ENCODE measurements around the gene OPALIN. TPM values are rescaled to one million over a fixed set of nuclear protein-coding genes. Genes with fewer than 3 reads are reported as not detected.

The OPALIN gene
- total RNA-seq, 2 donors from 2014 or later: not detected

DNA sequence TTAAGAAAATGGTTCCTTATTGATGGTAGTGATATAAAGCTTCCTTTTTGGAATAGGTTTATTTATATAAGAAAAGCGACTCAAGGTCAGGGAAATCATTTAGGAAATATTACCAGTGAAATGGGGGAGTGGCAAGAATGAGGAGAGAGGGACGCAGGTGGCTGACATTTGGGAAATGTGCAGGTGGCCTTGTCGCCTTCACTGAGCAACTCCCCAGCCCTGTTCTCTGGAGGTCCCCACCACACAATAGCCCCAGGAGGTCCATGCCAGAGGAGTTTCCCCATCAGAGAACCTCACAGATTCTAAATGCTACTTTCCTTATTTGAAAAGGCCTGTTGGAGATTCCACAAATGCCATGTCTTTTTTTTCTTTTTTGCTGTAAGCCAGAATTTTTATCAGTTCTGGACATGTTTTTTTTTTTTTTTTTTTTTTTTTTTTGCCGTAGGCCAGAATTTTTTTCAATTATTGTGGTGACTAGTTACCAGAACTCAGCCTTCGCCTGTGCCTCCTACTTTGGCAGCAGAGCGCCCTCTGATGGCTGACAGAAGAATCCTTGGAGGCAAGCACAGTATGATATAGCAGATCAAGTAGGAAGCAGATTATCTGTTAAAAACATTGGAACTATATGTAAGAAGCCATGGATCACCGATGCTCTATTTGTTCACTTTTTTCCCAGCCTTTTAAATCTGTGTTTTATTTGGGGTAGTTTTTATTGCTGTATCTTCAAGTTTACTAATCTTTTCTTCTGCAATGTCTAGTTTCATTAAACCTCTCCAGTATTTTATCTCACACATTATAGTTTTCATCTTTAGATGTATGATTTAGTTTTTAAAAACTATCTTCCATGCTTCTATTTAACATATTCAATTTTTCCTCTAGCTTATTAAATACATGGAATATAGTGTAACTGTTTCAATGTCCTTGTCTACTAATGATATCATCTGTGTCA lies 18.6 kb downstream of the OPALIN start:
- Mint-ChIP-seq H3K27ac (no peak overlapping the region), H3K9me3 (no peaks in the 10 kb centered on the region), H3K27me3 (peaks cover 28 to 33% of the 10 kb centered on the region in 2 donors), H3K4me1 (ENCODE audit: low read depth in 2 of 2) (no peaks in the 10 kb centered on the region), H3K4me3 (no peak overlapping the region), H3K36me3 (no peaks in the 10 kb centered on the region)
- ATAC-seq: peak in 1 of 2 donors; percentile 73
- DNase-seq (ENCODE audit: low spot score): no peak

DNA sequence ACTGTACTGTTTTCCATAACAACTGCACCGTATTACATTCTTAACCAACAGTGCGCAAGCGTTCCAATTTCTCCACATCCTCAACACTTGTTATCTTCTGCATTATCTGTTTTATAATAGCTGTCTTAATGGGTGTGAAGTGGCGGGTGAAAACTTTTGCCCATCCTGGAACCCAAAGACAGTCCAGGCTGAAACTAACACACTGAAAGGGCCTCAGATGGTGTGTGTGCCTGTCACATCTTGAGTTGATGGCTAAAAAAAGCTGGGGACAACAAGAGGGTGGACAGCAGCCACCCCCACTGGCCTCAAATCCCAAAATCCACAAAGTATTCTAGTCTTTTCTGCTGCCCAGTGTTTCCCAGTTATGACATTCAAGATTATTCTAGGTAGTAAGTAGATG lies 19.4 kb downstream of the OPALIN start:
- H3K4me3 Mint-ChIP-seq: no peak overlapping the region
- no peaks in the 10 kb centered on the region for H3K4me1 Mint-ChIP-seq (ENCODE audit: low read depth in 2 of 2)
- ATAC-seq: no peak
- no peaks in the 10 kb centered on the region for H3K36me3 Mint-ChIP-seq
- H3K27me3 Mint-ChIP-seq: peaks cover 31 to 34% of the 10 kb centered on the region in 2 donors
- no peak overlapping the region for H3K27ac Mint-ChIP-seq
- no peaks in the 10 kb centered on the region for H3K9me3 Mint-ChIP-seq
- no peak for DNase-seq (ENCODE audit: low spot score)

DNA sequence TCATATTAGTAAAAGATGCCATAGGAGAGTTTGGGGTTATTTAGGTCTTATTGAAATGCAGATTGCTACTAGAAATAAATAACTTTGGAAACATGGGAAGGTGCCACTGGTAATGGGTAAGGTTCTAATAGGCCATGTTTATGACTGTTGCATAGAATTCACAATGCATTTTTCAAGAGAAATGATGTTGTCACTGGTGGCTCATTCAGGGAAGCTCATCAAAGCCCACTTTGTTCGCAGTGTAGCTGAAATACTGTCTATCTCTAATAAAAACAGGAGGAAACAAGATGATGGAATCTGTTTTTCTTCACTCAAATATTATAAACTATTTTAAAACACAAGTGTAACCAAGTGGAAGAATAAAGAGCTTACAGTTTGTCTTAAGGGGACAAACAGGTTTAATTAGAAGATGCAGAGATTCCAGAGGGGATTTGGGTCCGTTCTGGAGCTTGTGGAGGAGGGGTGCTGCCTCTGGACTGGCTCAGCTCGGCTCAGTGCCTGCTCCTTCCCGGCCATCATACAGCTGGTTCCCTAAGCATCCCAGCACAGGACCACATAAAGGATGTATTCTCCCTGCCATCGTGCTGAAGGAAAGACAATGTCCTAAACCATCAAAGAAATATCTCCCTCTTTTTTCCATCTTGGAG lies 20.4 kb downstream of the OPALIN start:
- no peak overlapping the region for H3K27ac Mint-ChIP-seq
- peaks cover 25 to 32% of the 10 kb centered on the region in 2 donors for H3K27me3 Mint-ChIP-seq
- no peak overlapping the region for H3K4me3 Mint-ChIP-seq
- H3K9me3 Mint-ChIP-seq: no peaks in the 10 kb centered on the region
- ATAC-seq: no peak
- DNase-seq (ENCODE audit: low spot score): no peak
- no peaks in the 10 kb centered on the region for H3K36me3 Mint-ChIP-seq
- no peaks in the 10 kb centered on the region for H3K4me1 Mint-ChIP-seq (ENCODE audit: low read depth in 2 of 2)

DNA sequence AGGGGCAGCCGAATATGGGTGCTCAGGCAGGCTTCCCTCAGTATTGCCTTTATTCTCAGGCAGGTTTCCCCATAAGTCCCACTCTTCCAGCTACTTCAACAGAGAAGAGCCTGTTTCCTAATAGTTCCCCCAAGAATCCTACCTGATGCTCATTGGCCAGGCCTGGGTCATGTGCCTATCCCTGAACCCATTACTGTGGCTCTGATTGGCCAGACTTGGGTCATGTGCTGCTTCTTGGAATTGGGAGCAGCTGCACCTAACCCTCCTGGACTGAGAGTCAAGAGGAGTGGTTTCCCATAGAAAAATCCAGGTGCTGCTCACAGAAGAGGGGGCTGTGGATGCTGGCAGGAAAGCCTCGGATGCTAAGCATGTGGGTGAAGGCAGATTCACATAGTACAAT lies 21.7 kb downstream of the OPALIN start:
- ATAC-seq (peak in 1 of 2 donors; percentile 15), DNase-seq (ENCODE audit: low spot score) (no peak)
- Mint-ChIP-seq H3K4me1 (ENCODE audit: low read depth in 2 of 2) (no peaks in the 10 kb centered on the region), H3K4me3 (no peak overlapping the region), H3K27ac (no peak overlapping the region), H3K27me3 (peaks cover 18 to 31% of the 10 kb centered on the region in 2 donors), H3K9me3 (no peaks in the 10 kb centered on the region), H3K36me3 (no peaks in the 10 kb centered on the region)

DNA sequence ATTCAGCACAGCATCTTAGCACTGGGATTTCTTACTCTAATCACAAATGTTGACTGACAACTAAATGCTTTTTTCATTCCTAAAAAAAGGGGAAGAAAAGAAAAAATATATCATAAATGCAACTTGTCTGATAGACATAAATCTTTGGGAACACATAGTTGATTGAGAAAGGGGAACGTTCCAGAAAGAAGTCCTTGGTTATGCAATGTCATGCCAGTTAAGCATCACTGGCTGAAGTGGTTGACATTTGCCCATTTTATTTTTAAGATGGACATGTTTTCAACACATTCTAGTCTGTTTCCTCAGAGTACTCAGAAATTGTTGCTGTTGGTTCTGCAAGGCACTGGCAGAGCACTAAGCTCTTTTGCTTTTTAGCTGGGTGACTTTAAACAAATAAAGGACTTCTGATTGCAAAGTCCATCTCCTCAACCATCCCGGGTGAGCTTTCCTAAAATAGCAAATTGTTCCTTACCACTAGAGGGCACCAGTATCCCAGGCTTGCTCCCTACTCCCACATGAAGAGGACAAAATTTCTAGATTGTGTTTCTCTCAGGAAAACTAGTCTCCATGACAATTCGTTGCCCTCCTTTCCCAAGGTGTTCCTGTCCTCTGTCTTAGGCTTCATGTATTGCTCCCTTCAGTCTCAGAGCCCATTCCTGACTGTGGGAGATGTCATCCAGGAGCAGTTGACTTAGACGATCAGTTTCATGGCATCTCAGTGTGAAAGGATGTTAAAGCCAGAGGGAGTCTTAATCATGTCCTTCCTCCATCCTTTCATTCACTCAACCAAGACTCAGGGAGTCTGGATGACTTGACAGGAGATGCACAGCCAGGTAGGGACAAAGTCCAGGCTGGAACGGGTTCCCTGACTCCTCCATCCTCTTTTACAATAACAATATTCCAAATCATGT lies 23.9 kb downstream of the OPALIN start:
- H3K9me3 Mint-ChIP-seq: no peaks in the 10 kb centered on the region
- H3K4me3 Mint-ChIP-seq: no peak overlapping the region
- ATAC-seq (no peak), DNase-seq (ENCODE audit: low spot score) (no peak)
- no peaks in the 10 kb centered on the region for H3K36me3 Mint-ChIP-seq
- H3K27me3 Mint-ChIP-seq: peaks cover 25 to 31% of the 10 kb centered on the region in 2 donors
- no peak overlapping the region for H3K27ac Mint-ChIP-seq
- no peaks in the 10 kb centered on the region for H3K4me1 Mint-ChIP-seq (ENCODE audit: low read depth in 2 of 2)

DNA sequence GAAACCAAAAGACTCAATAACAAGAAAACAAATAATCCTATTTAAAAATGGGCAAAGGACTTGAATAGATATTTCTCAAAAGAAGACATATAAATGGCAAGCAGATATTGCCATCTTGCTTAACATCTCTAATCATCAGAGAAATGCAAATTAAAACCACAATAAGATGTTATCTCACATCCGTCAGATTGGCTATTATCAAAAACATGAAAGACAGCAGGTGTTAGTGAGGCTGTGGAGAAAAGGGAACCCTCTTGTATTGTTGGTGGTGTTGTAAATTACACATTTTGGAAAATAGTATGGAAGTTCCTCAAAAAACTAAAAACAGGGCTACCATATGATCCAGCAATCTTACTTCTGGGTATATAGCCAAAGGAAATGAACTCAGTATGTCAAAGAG lies 25.7 kb downstream of the OPALIN start:
- Mint-ChIP-seq H3K27ac (no peak overlapping the region), H3K4me1 (ENCODE audit: low read depth in 2 of 2) (no peaks in the 10 kb centered on the region), H3K27me3 (peaks cover 33% of the 10 kb centered on the region in 2 donors), H3K9me3 (no peaks in the 10 kb centered on the region), H3K36me3 (no peaks in the 10 kb centered on the region), H3K4me3 (no peak overlapping the region)
- ATAC-seq (no peak), DNase-seq (ENCODE audit: low spot score) (no peak)

DNA sequence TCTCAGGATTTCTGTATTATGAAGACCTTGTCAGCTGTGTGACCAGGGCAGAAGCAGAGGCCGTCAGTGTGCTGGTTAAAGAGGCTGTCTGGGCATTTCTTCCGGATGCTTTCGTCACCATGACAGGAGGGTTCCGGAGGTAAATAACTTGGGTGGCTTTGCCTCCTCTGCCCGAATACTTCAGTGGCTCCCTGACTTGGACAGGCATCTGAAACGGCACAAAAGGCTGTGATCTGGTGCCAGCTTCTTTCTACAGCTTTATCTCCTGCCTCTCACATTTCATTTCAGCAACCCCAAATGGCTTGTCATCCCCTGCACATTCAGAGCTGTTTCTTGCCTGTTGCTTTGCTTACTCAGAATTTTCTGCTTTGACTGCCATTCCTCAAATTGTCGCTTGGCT lies 31.3 kb downstream of the OPALIN start:
- DNase-seq (ENCODE audit: low spot score) (no peak), ATAC-seq (no peak)
- Mint-ChIP-seq H3K27ac (no peak overlapping the region), H3K27me3 (peaks cover 16 to 39% of the 10 kb centered on the region in 2 donors), H3K36me3 (no peaks in the 10 kb centered on the region), H3K4me1 (ENCODE audit: low read depth in 2 of 2) (no peaks in the 10 kb centered on the region), H3K4me3 (no peak overlapping the region), H3K9me3 (no peaks in the 10 kb centered on the region)

DNA sequence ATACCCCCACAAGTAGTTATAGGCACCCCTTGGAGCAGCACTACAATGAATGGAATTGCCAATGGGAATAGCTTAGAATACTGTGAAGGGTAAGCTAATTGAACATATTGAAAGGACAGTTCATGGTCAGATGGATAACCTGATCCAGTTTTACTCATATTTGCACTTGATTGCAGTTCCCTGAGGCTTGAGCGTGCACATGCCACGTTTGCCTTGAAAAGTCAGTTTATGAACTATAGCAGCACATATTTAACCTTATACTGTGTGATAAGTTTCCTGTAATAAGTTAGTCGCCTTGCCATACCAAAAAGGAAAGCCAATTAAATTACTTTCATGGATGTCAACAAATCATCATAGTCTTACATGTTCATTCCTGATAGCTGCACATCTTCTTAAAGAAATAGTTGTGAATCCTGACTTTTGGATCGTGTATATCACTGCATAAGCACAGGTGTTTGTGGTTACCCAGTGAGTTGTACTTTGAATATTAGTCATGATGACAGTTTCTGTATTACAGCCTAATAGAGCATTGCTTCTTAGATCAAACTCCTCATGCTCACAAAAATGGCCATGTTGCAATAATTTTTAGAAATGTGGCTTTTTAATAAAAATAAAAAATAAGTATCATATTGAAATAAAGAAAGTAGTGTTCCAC lies 33.0 kb downstream of the OPALIN start:
- ATAC-seq (peak in 1 of 2 donors; percentile 57), DNase-seq (ENCODE audit: low spot score) (no peak)
- Mint-ChIP-seq H3K9me3 (no peaks in the 10 kb centered on the region), H3K4me1 (ENCODE audit: low read depth in 2 of 2) (no peaks in the 10 kb centered on the region), H3K27me3 (peaks cover 20 to 32% of the 10 kb centered on the region in 2 donors), H3K27ac (no peak overlapping the region), H3K4me3 (no peak overlapping the region), H3K36me3 (no peaks in the 10 kb centered on the region)

DNA sequence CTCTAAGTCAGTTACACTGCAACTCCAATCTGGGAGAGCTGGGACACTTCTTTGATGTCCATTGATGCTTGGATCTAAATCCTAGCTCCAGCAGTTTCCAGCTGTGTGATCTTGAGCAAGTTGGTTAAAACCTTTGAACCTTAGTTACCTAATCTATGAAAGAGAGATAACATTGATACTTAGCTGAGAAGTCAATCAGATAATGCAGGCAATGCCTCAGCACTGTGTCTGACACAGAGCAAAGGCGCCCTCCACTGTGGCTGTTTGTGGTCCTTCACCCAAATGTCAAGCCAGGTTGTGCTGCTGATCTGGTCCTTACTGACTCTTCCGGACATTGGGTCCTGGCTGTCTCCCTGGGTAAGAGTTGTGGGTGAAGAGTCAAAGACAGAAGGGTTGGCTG lies 34.4 kb downstream of the OPALIN start:
- no peak for DNase-seq (ENCODE audit: low spot score)
- no peaks in the 10 kb centered on the region for H3K9me3 Mint-ChIP-seq
- no peaks in the 10 kb centered on the region for H3K36me3 Mint-ChIP-seq
- ATAC-seq: no peak
- no peak overlapping the region for H3K4me3 Mint-ChIP-seq
- no peak overlapping the region for H3K27ac Mint-ChIP-seq
- no peaks in the 10 kb centered on the region for H3K4me1 Mint-ChIP-seq (ENCODE audit: low read depth in 2 of 2)
- H3K27me3 Mint-ChIP-seq: peaks cover 28 to 32% of the 10 kb centered on the region in 2 donors

DNA sequence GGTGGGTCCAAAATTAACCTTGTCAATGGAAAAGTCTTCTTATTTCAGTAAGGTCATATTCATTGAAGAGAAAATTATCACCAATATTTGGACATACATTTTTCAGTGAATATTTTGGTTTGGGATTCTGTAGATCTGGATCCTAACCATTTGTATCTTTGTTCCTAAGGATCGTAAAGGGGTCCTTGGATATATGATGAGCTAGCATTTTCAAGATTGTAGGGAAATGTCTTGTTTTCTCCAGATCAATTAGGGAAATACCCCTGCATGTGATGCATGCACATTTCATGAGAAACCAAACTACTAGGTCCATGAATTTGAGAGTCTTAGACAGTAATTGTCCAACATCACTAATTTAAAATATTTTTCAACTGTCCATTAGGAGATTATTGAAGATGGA lies 36.5 kb downstream of the OPALIN start:
- Mint-ChIP-seq H3K27me3 (peaks cover 17 to 21% of the 10 kb centered on the region in 2 donors), H3K4me1 (ENCODE audit: low read depth in 2 of 2) (no peaks in the 10 kb centered on the region), H3K9me3 (no peaks in the 10 kb centered on the region), H3K4me3 (no peak overlapping the region), H3K36me3 (no peaks in the 10 kb centered on the region), H3K27ac (no peak overlapping the region)
- DNase-seq (ENCODE audit: low spot score) (no peak), ATAC-seq (no peak)

DNA sequence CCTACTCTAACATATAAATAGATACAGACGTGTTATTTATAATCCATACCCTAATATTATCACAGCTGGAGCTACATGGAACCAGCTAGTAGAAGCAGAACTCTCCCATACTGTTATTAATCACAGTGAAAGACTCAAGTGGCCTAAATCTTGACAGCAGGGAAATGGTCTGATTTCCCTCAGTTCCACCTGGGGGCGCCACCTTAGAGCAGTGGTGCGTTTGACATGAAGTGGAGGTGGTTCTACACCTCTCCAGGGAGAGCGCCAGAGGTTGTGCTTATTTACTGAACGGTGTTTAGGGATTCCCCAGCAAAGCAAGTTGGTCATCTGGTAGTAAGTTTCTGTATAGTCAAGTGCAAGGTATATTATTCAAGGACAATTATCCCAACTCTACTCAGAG lies 37.0 kb downstream of the OPALIN start:
- Mint-ChIP-seq H3K27ac (no peak overlapping the region), H3K9me3 (no peaks in the 10 kb centered on the region), H3K4me3 (no peak overlapping the region), H3K36me3 (no peaks in the 10 kb centered on the region), H3K27me3 (peaks cover 17 to 21% of the 10 kb centered on the region in 2 donors), H3K4me1 (ENCODE audit: low read depth in 2 of 2) (no peaks in the 10 kb centered on the region)
- ATAC-seq (no peak), DNase-seq (ENCODE audit: low spot score) (no peak)

DNA sequence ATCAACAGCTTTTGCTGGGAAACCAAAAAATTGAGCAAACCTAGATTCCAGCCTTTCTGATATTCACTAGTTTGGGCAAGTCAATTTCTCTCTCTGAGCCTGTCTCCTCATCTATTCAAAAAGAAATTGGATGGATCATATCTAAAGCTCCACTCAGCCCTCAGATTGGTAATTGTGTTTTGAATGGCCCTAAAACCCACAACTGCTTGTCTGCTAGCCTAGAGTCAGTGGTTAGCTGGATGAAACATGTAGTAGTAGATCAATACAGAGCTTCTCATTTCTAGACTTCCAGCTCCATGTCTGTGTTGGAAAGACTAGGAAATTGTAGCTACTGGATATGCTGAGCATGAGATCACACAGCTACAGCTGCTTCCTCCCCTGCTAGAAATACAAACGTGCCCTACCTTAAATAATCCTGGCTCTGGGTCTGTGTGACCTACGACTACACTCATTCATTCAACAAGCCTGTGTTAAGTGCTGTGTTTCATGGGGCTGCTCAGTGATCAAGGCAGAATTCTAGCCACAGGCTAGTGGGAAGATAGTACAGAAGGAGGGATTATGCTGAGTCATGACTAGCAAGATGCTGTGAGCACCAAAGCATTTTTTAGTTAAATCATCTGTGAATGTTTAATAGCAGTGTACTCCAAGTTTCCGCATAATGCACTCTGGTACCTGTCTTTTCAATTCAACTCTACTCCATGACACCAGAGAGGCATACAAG lies 38.9 kb downstream of the OPALIN start:
- Mint-ChIP-seq H3K27ac (no peak overlapping the region), H3K4me1 (ENCODE audit: low read depth in 2 of 2) (no peaks in the 10 kb centered on the region), H3K36me3 (no peaks in the 10 kb centered on the region), H3K27me3 (peaks cover 24 to 32% of the 10 kb centered on the region in 2 donors), H3K9me3 (no peaks in the 10 kb centered on the region), H3K4me3 (no peak overlapping the region)
- DNase-seq (ENCODE audit: low spot score) (no peak), ATAC-seq (no peak)

Data from natural killer cell treated with Interleukin-12 subunit alpha and Interleukin-12 subunit beta and Interleukin-15 and Interleukin-18, amount 100 ng/mL, for 72 hours (primary cell).